ENCODE data around the gene MMEL1. TPM values are rescaled to one million over a fixed set of nuclear protein-coding genes. Genes with fewer than 3 reads are reported as not detected.
A peak's percentile ranks its signal among the peaks of the same experiment; 100 is the strongest.

Gene MMEL1
- total and polyA plus RNA-seq, 2 experiments from 2014 or later = not detected

- Histone ChIP-seq H3K36me3 (no peaks in the 10 kb centered on the region), H3K9me3 (ENCODE audit: low read depth) (no peaks in the 10 kb centered on the region), H3K27me3 (no peaks in the 10 kb centered on the region), H3K4me3 (no peak overlapping the region), H3K27ac (no peak overlapping the region), H3K4me1 (ENCODE audit: low read depth) (no peaks in the 10 kb centered on the region)
- DNase-seq (ENCODE audit: low read depth in 1 of 2, low spot score in 1 of 2) = no peak
- TF ChIP-seq, protein P1, sequence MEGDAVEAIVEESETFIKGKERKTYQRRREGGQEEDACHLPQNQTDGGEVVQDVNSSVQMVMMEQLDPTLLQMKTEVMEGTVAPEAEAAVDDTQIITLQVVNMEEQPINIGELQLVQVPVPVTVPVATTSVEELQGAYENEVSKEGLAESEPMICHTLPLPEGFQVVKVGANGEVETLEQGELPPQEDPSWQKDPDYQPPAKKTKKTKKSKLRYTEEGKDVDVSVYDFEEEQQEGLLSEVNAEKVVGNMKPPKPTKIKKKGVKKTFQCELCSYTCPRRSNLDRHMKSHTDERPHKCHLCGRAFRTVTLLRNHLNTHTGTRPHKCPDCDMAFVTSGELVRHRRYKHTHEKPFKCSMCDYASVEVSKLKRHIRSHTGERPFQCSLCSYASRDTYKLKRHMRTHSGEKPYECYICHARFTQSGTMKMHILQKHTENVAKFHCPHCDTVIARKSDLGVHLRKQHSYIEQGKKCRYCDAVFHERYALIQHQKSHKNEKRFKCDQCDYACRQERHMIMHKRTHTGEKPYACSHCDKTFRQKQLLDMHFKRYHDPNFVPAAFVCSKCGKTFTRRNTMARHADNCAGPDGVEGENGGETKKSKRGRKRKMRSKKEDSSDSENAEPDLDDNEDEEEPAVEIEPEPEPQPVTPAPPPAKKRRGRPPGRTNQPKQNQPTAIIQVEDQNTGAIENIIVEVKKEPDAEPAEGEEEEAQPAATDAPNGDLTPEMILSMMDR (IDR thresholded peaks at IDR 0.05; ENCODE audit: low read depth, low read length) = no peak
Observed at GRCh38 chr1:2617971-2618470, 14.8 kb downstream of the MMEL1 start.

DNA sequence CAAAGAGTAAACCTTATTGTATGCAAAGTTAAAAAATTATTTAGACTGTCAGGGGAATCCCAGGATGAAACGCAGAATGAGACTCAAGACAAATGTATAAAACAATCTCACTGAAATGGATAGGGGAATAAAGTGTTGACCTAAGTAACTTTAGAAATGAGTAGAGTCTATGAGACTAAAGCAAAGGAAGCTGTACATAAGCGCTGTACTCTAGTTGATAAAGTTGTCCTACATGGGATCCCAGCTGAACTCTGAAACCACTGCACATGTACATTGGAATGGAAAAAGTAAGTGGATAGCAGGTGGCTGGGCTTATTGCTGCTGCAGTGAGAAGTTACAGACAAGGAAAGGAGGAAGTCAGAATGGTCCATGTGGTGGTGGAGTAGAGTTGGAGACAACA, 18.7 kb downstream of the MMEL1 start:
- DNase-seq (ENCODE audit: low read depth in 1 of 2, low spot score in 1 of 2) = no peak
- Histone ChIP-seq H3K36me3 (no peaks in the 10 kb centered on the region), H3K4me3 (no peak overlapping the region), H3K9me3 (ENCODE audit: low read depth) (no peaks in the 10 kb centered on the region), H3K27ac (no peak overlapping the region), H3K4me1 (ENCODE audit: low read depth) (no peaks in the 10 kb centered on the region), H3K27me3 (no peaks in the 10 kb centered on the region)
- TF ChIP-seq, protein P1 (IDR thresholded peaks at IDR 0.05; ENCODE audit: low read depth, low read length) = no peak

GRCh38 chr1:2612591-2613365, 20.0 kb downstream of the MMEL1 start:
- Histone ChIP-seq H3K4me3 (no peak overlapping the region), H3K36me3 (no peaks in the 10 kb centered on the region), H3K27me3 (no peaks in the 10 kb centered on the region), H3K4me1 (ENCODE audit: low read depth) (no peaks in the 10 kb centered on the region), H3K9me3 (ENCODE audit: low read depth) (no peaks in the 10 kb centered on the region), H3K27ac (no peak overlapping the region)
- TF ChIP-seq, protein P1 (IDR thresholded peaks at IDR 0.05; ENCODE audit: low read depth, low read length) = no peak
- no peak for DNase-seq (ENCODE audit: low read depth in 1 of 2, low spot score in 1 of 2)

- H3K4me3 ChIP-seq = no peak overlapping the region
- H3K9me3 ChIP-seq (ENCODE audit: low read depth) = no peaks in the 10 kb centered on the region
- no peaks in the 10 kb centered on the region for H3K4me1 ChIP-seq (ENCODE audit: low read depth)
- H3K27me3 ChIP-seq = no peaks in the 10 kb centered on the region
- H3K36me3 ChIP-seq = no peaks in the 10 kb centered on the region
- H3K27ac ChIP-seq = no peak overlapping the region
- TF ChIP-seq, protein P1 (IDR thresholded peaks at IDR 0.05; ENCODE audit: low read depth, low read length) = no peak
- no peak for DNase-seq (ENCODE audit: low read depth in 1 of 2, low spot score in 1 of 2)
Observed at GRCh38 chr1:2611621-2612437, 21.0 kb downstream of the MMEL1 start.

GRCh38 chr1:2611031-2611501, 21.8 kb downstream of the MMEL1 start:
- H3K4me3 ChIP-seq = no peak overlapping the region

More at GRCh38 chr1:2611031-2611501, 21.8 kb downstream of the MMEL1 start:
- H3K36me3 ChIP-seq = no peaks in the 10 kb centered on the region
- DNase-seq (ENCODE audit: low read depth in 1 of 2, low spot score in 1 of 2) = peak in 1 of 2 donors; percentile 12
- no peaks in the 10 kb centered on the region for H3K27me3 ChIP-seq
- TF ChIP-seq, protein P1 (IDR thresholded peaks at IDR 0.05; ENCODE audit: low read depth, low read length) = no peak
- H3K4me1 ChIP-seq (ENCODE audit: low read depth) = no peaks in the 10 kb centered on the region
- H3K9me3 ChIP-seq (ENCODE audit: low read depth) = no peaks in the 10 kb centered on the region
- no peak overlapping the region for H3K27ac ChIP-seq

Measured in cardiac muscle cell (in vitro differentiated cells and primary cell).